ENCODE results near the gene NGDN.

- TF ChIP-seq CTCF (IDR thresholded peaks at IDR 0.05; ENCODE audit: extremely low read depth in 1 of 2, insufficient read depth in 1 of 2, low read depth in 1 of 2, low read length in 2 of 2) (no peak), POLR2A (IDR thresholded peaks at IDR 0.05; ENCODE audit: low read depth, low read length) (no peak), POLR2AphosphoS5 (IDR thresholded peaks at IDR 0.05; ENCODE audit: insufficient read depth, low read depth, low read length) (no peak), EZH2 (IDR thresholded peaks at IDR 0.05; ENCODE audit: borderline replicate concordance, low read depth, low read length, severe bottlenecking) (no peak)
These were observed 49.2 kb downstream of the NGDN start for GRCh38 chr14:23518709-23519108.
